NCI-H1436 (cell line): ENCODE data around the gene GPC6.

ENCODE experiments used
- DNase-seq: peaks from one replicate; lab custom pipeline; 2025; lab: John Stamatoyannopoulos, UW

GPC6 gene

DNA sequence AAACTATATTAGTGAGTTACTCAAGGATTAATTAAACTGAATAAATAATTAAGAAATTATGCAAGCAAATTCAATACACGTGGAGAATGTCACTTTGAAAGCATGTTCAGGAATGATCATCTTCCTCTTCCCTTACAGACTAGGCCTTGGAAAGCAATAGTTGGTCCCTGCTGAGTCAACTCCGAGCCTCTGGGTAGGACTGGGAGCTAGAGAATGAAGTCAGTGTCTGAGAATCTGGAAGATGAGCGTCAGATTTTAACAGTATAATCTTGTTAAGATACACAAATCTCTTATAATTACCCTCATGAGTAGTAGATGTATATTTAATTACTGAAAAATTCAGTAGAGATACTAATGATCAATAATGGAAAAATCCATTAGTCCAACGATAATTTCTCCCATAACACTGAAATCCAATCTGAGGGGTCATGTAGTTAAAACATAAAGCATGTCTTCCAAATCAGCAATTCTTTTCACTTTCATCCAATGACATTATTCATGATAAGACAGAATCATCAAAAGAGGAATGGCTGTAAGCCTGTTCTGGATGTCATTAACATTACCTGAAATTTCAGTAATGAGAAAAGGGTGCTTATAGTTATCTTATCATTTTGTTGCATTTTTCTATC lies 829.9 kb downstream of the GPC6 start:
- DNase-seq: no peak

GRCh38 chr13:94057618-94058186 lies 831.1 kb downstream of the GPC6 start:
- no peak for DNase-seq

DNA sequence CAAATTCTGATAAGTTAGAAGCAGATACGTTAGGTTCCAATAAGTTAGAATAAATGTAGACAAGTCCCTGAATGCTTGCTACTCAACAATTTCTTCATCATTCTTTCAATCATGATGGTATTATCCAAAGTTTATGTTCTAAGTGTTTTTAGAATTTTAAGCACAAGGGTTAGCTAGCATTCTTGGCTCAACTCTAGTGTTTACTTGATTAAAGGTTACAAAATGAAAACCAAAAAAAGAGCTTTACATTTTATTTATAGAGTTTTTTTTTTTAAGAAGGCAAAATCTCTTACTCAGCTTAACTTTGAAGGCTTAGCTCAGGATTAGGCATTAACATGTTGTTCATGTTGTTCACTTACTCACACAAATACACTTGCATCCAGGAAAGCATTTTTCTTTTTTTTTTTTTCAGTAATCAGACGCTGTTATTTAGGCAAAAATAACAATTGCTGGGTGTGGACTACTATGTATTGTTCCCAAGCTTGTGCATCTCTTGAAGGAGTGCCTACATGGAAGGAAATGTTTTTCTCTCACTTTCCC lies 832.3 kb downstream of the GPC6 start:
- no peak for DNase-seq

GRCh38 chr13:94061301-94061700 lies 834.7 kb downstream of the GPC6 start:
- DNase-seq: no peak

DNA sequence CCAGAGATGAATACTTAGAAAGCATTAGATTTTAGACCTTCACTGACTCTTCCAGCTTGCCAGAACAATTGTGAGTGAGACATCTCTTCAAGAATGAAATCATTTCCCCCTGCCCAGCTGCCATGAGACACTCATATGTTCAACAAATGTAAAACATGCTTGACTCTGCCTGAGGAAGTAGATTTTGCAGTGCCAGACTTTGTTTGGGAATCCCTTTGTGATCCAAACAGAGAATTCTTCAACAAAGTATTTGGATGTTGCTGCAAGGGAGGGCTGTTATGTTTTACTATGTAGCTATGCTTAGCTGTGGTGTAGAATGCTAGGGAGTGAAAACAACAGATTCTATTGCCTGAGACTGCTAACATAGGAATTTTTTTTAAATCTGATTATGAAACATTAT lies 836.5 kb downstream of the GPC6 start:
- no peak for DNase-seq

DNA sequence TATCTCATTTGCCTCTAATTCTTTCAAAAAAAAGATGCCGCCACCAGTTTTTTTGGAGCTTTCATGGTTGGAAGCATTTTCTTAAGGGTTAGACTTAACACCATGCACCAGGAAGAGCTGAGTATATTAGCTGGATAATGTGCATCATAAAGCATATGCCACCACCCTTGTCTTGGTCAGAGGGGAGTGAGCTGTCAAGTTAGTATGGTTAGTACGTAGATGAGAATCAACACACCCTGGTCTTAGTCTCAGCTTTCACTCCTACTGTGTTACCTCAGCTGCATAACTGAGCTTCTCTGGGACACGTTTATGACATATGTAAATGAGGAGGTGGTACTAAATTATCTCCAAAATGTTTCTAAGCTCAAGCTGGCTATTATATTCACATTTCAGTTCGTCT lies 837.2 kb downstream of the GPC6 start:
- DNase-seq: no peak

GRCh38 chr13:94065741-94066140 lies 839.1 kb downstream of the GPC6 start:
- no peak for DNase-seq

DNA sequence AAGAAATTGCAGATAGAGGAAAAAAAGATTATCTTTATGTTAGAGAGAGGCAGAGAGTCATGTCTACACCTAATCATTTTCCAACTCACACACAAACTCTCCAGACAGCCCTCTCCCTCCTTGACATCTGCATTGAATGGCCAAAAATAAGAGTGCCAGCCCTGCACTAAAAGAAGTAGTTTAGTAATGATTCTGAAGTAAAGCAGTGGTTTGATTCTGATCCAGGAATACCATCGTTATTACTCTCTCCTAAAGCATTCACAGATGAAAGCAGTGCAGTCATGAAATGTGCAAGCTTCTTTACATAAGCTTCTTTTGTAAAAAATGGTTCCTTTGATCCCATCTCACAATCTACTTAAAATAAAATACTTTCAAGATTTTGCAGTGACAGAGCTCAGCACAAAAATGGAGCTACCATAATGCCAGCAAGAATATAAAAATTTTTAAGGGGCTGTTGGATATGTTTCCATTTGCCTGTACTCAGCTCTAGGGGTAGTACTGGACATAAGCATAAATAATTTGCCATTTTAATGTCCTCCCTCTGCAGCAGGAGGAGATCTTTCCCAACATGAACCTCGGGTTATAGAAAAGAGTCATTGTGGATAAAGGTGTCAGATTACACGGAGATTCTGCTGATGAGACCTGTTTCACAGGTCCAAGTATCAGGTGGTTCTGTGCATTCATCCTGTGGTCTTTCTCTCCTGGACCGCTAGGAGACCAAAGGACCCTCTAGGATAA lies 846.6 kb downstream of the GPC6 start:
- DNase-seq: no peak

DNA sequence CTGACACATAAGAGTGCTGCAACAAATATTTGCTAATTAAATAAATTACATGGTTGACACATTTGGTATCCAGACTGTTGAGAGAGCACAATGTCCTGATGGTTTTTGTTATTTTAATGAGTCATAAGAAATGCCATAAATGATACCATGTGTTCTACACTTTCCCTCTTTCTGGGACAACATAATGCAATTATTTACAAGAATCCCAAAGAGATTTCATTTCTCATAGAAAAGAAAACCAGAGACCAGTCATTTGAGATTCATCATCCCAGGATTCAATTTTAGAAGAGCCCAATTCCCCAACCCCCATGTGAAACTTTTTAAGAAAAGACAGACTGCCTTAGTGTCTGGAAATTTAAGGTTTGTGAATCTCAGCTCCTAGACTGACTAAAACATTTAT lies 853.3 kb downstream of the GPC6 start:
- DNase-seq: no peak

DNA sequence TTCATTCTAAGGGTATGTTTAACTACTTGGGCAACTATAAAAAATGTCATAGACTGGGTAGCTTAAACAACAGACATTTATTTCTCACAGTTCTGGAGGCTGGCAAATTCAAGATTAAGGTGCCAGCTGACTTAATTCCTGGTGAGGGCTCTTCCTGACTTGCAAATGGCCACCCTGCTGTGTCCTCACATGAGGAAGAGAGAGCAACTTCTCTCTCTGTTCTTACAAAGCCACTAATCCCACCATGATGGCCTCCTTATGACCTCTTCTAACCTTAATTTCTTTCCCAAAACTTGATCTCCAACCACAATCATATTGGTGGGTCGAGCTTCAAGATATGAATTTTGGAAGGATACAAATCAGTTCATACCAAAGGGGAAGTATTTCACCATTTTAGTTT lies 853.9 kb downstream of the GPC6 start:
- DNase-seq: no peak

DNA sequence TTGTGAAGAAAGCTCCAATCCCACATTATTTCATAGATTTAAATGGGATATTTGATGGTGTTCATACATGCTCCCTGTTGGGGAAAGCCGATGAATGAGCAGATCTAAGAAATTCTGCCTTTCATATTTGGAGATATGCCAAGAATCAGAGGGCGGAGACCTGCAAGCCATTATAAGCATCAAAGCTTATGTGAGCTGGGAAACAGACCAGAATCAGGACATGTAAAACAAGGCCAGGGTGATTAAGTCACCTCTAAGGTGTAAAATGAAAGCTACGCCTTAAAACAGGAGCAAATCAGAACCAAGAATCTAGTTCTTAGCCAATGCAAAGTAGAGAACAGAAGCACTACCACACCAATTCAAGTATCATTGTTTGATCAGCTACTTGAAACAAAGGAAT lies 860.5 kb downstream of the GPC6 start:
- no peak for DNase-seq

DNA sequence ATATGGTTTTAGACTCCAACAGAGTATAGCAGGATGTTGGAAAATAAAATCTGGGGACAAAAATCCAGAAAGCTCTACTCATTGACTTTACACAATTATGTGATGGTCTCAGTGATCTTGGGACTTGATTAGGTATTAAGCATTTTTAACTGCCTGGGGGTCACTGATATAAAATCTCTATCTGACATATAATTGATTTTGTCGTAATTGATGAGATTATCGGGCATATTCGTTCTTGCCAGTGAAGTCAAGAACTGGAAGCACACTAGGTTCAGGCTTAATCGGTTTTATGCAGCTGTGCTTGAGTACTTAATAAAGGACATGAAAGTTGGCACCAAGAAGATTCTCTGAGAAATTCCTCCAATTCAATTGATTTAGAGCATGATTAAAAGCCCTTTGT lies 862.1 kb downstream of the GPC6 start:
- no peak for DNase-seq

DNA sequence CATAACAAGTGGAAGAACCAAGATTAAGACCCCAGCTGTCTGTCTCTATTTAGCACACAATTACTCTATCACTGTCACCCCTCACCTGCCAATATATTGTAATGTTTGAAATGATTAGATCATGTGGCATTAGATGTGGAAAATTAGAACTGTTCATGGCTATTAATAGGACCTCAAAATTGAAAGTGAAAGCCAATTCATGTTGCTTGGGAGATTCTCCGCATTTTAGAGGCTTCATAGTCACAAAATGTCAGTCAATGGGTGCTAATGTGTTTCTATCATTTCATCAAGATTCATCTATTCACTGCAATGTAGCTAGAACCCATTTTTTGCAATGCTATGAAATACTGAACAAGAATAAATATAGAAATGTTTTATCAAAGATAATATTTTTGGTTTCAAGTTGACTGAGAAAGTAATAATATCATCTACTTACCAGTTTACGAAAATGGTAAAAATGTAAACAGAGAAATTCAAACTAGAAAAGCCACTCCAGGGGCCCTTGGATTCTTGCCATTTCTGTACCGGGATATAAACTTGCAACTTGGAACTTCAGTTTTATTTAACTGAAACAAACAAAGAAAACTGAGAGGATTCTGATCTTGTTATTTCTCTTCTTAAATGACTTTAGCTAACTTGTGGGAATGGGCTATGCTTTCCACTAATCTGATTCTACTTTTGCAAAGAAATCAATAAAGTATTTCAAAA lies 864.3 kb downstream of the GPC6 start:
- DNase-seq: no peak

DNA sequence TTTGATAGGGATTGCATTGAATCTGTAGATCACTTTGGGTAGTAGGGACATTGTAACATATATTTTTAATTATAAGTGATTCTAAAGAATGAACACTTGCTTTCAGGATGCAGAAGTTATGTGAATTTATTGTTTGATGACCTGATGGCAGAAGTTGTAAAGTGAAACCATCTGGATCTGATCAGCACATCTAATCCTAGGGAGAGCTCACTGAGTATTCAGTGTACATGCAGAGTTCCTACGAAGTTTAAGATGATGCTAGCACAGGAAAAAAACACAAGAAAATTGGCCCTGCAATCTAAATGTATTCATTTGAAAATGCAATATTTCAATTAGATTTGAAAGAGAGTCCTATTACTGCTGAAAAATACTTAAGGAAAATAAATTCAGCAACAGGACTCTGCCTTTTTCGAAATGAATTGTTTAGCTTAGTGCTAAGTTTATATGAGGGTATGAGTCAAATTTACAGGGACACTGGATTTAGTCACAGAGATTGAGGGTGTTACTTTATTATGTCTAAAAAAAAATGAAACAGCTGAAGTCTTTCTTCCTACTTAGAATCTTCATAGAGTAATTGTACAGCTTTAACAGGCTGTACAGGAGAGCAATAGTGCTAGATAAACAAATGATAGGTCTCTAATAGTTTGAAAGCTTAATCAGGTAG lies 867.2 kb downstream of the GPC6 start:
- DNase-seq: no peak

GRCh38 chr13:94109715-94110374 lies 883.2 kb downstream of the GPC6 start:
- no peak for DNase-seq

GRCh38 chr13:94112227-94112626 lies 885.6 kb downstream of the GPC6 start:
- DNase-seq: no peak

DNA sequence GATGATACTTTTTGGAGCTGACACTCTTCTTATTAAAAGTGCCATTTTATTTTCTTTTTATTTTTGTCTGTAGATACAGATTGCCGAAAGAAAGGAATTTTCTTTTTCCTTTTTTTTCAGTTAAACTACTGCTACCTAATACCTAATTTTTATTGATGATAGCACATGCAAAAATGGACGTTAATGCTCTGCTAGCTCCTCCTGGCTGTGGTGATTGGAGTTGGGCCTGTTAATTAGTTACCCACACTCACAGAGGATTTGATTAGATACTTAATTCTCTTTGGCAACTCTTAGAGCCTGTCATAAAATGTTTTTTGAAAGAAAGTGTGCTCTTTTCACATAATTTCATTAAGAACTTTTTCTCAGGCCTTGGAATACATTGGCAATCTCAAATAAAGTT lies 886.1 kb downstream of the GPC6 start:
- no peak for DNase-seq

GRCh38 chr13:94113245-94113644 lies 886.6 kb downstream of the GPC6 start:
- DNase-seq: no peak

GRCh38 chr13:94114166-94114565 lies 887.6 kb downstream of the GPC6 start:
- DNase-seq: no peak

DNA sequence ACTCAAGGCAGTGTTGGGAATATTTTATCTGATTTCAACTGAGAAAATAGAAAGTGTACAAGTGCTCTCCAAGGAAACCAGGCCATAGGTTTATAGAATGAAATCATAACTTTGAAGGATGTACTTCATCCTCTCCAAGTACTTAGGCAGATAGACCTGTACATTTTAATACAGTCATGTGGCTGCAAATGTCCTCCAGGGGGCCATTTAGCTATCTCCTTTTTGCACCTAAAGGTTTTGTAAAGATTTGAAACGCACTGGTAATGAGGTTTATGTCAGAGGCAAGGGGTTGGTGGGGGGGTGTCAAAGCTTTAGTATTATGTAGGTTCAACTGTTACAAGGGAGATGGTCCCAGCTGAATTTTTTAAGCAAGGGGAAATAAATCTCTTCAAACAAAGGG lies 888.4 kb downstream of the GPC6 start:
- no peak for DNase-seq

- no peak for DNase-seq
Observed at GRCh38 chr13:94119360-94119936, 892.8 kb downstream of the GPC6 start.
